ENCODE results near the gene SLC9A4. TPM values are rescaled to one million over a fixed set of nuclear protein-coding genes. Genes with fewer than 3 reads are reported as not detected.

SLC9A4 gene
- total RNA-seq, 4 donors from 2014 or later = 1.2 TPM; not detected in 3

GRCh38 chr2:102499558-102499957, 26.5 kb downstream of the SLC9A4 start:
- intact Hi-C loops (cut with DNase I; ENCODE audit: low total_unique reads) = no loop called here
- H3K27me3 ChIP-seq = no peaks in the 10 kb centered on the region
- no peak overlapping the region for H3K4me3 ChIP-seq
- DNase-seq = no peak
- no peaks in the 10 kb centered on the region for H3K36me3 ChIP-seq
- TF ChIP-seq CTCF (IDR thresholded peaks at IDR 0.05) (no peak), POLR2A (IDR thresholded peaks at IDR 0.05) (no peak)
- H3K9me3 ChIP-seq = no peaks in the 10 kb centered on the region
- no peaks in the 10 kb centered on the region for H3K4me1 ChIP-seq
- H3K27ac ChIP-seq = no peak overlapping the region

GRCh38 chr2:102502576-102502975, 29.6 kb downstream of the SLC9A4 start:
- no peak for TF ChIP-seq CTCF (IDR thresholded peaks at IDR 0.05)
- TF ChIP-seq POLR2A (IDR thresholded peaks at IDR 0.05) = no peak
- intact Hi-C loops (cut with DNase I; ENCODE audit: low total_unique reads) = no loop called here
- Histone ChIP-seq H3K27me3 (no peaks in the 10 kb centered on the region), H3K9me3 (no peaks in the 10 kb centered on the region), H3K4me1 (no peaks in the 10 kb centered on the region), H3K4me3 (no peak overlapping the region), H3K27ac (no peak overlapping the region), H3K36me3 (no peaks in the 10 kb centered on the region)
- no peak for DNase-seq

GRCh38 chr2:102504833-102505232, 31.8 kb downstream of the SLC9A4 start:
- no peaks in the 10 kb centered on the region for H3K9me3 ChIP-seq
- TF ChIP-seq POLR2A (IDR thresholded peaks at IDR 0.05) (no peak), CTCF (IDR thresholded peaks at IDR 0.05) (no peak)
- H3K4me1 ChIP-seq = no peaks in the 10 kb centered on the region
- H3K4me3 ChIP-seq = no peak overlapping the region
- H3K27me3 ChIP-seq = no peaks in the 10 kb centered on the region
- no peak for DNase-seq
- no peaks in the 10 kb centered on the region for H3K36me3 ChIP-seq
- intact Hi-C loops (cut with DNase I; ENCODE audit: low total_unique reads) = no loop called here
- no peak overlapping the region for H3K27ac ChIP-seq

- Histone ChIP-seq H3K36me3 (no peaks in the 10 kb centered on the region), H3K4me3 (no peak overlapping the region), H3K27me3 (no peaks in the 10 kb centered on the region), H3K27ac (no peak overlapping the region), H3K9me3 (no peaks in the 10 kb centered on the region), H3K4me1 (no peaks in the 10 kb centered on the region)
- intact Hi-C loops (cut with DNase I; ENCODE audit: low total_unique reads) = no loop called here
- DNase-seq = no peak
- TF ChIP-seq POLR2A (IDR thresholded peaks at IDR 0.05) = no peak
- TF ChIP-seq CTCF (IDR thresholded peaks at IDR 0.05) = no peak
Measured at GRCh38 chr2:102505290-102505689, 32.3 kb downstream of the SLC9A4 start.

GRCh38 chr2:102506743-102507142, 33.7 kb downstream of the SLC9A4 start:
- H3K27me3 ChIP-seq = no peaks in the 10 kb centered on the region
- intact Hi-C loops (cut with DNase I; ENCODE audit: low total_unique reads) = no loop called here
- no peaks in the 10 kb centered on the region for H3K9me3 ChIP-seq
- H3K4me3 ChIP-seq = no peak overlapping the region
- H3K4me1 ChIP-seq = no peaks in the 10 kb centered on the region
- no peak for DNase-seq
- no peaks in the 10 kb centered on the region for H3K36me3 ChIP-seq
- TF ChIP-seq POLR2A (IDR thresholded peaks at IDR 0.05) (no peak), CTCF (IDR thresholded peaks at IDR 0.05) (no peak)
- no peak overlapping the region for H3K27ac ChIP-seq

Data from uterus (tissue), 4 donors.